Measurements from ENCODE around the gene PIP5K1C.

DNA sequence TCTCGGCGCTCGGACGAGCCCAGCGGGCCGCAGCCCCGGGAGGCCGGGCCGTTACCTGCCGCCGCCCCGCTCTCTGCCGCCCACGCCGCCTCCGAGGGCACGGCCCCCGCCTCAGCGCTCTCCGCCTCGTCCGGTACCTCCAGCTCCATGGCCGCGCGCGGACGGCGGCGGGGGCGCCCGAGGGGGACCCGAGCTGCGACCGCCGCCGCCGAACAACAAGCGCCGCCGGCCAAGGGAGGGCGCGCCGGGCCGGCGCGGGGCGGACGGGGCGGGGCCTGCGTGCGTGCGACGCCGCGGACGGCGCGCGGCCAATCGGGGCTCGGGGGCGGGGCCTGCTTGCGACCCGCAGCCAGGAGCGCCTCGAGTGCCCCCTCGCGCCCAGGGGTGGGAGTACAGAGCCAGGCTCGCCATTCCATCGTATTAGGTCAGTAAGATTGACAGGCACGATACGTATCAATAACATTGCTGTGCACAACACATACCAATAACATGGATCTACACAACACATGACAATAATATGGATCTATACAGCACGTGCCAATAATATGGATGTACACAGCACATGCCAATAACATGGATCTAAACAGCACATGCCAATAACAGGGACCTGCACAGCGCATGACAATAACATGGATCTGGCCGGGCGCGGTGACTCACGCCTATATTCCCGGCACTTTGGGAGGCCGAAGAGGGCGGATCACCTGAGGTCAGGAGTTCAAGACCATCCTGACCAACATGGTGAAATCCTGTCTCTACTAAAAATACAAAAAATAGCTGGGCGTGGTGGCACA lies at the start of gene PIP5K1C:
- TF ChIP-seq, protein P1, sequence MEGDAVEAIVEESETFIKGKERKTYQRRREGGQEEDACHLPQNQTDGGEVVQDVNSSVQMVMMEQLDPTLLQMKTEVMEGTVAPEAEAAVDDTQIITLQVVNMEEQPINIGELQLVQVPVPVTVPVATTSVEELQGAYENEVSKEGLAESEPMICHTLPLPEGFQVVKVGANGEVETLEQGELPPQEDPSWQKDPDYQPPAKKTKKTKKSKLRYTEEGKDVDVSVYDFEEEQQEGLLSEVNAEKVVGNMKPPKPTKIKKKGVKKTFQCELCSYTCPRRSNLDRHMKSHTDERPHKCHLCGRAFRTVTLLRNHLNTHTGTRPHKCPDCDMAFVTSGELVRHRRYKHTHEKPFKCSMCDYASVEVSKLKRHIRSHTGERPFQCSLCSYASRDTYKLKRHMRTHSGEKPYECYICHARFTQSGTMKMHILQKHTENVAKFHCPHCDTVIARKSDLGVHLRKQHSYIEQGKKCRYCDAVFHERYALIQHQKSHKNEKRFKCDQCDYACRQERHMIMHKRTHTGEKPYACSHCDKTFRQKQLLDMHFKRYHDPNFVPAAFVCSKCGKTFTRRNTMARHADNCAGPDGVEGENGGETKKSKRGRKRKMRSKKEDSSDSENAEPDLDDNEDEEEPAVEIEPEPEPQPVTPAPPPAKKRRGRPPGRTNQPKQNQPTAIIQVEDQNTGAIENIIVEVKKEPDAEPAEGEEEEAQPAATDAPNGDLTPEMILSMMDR (IDR thresholded peaks at IDR 0.05), result peak; percentile 70 to 96 (median 76)
- TF ChIP-seq POLR2A (IDR thresholded peaks at IDR 0.05), result peak; percentile 64
